NCI-H524 treated with DMSO at 0.1 percent for 48 hours (cell line): ENCODE measurements around the gene BSN.

Source experiments
- DNase-seq: peaks from one replicate; lab custom pipeline; 2025; lab: John Stamatoyannopoulos, UW

Gene BSN

GRCh38 chr3:49655731-49656285, 101.5 kb downstream of the BSN start:
- no peak for DNase-seq

- DNase-seq, result no peak
These were observed 102.3 kb downstream of the BSN start for GRCh38 chr3:49656541-49657112.

GRCh38 chr3:49657208-49657915, 103.1 kb downstream of the BSN start:
- no peak for DNase-seq

- DNase-seq, result no peak
These were observed 104.4 kb downstream of the BSN start for GRCh38 chr3:49658711-49659110.

- DNase-seq, result no peak
These were observed 105.5 kb downstream of the BSN start for GRCh38 chr3:49659756-49660155.

GRCh38 chr3:49661281-49661680, 107.0 kb downstream of the BSN start:
- DNase-seq, result no peak

- no peak for DNase-seq
These were observed 107.7 kb downstream of the BSN start for GRCh38 chr3:49662021-49662420.

- no peak for DNase-seq
These were observed 108.6 kb downstream of the BSN start for GRCh38 chr3:49662720-49663413.

GRCh38 chr3:49663831-49664230, 109.6 kb downstream of the BSN start:
- no peak for DNase-seq

GRCh38 chr3:49664300-49664699, 110.0 kb downstream of the BSN start:
- DNase-seq, result no peak

GRCh38 chr3:49665822-49666519, 111.7 kb downstream of the BSN start:
- DNase-seq, result no peak

GRCh38 chr3:49666592-49666991, 112.3 kb downstream of the BSN start:
- no peak for DNase-seq

- DNase-seq, result no peak
These were observed 113.6 kb downstream of the BSN start for GRCh38 chr3:49667701-49668413.

GRCh38 chr3:49668414-49668797, 114.1 kb downstream of the BSN start:
- no peak for DNase-seq

- DNase-seq, result no peak
These were observed 114.6 kb downstream of the BSN start for GRCh38 chr3:49668861-49669260.

- DNase-seq, result no peak
These were observed 115.1 kb downstream of the BSN start for GRCh38 chr3:49669352-49669751.

- DNase-seq, result no peak
These were observed 116.6 kb downstream of the BSN start for GRCh38 chr3:49670940-49671290.

- DNase-seq, result no peak
These were observed 117.3 kb downstream of the BSN start for GRCh38 chr3:49671291-49672288.

- DNase-seq, result no peak
These were observed 118.9 kb downstream of the BSN start for GRCh38 chr3:49673121-49673714.
